Upper lobe of left lung (tissue), 6 donors: ENCODE measurements around the gene ADIPOQ. TPM values are rescaled to one million over a fixed set of nuclear protein-coding genes. Genes with fewer than 3 reads are reported as not detected.
"Not testable (repeated sequence)": the region's sequence is repeated elsewhere in the genome, so short reads cannot be mapped to it uniquely, and the experiment has no call there.

Experiments
- ATAC-seq, 2 donors: fragments of 200-7000 bp; cut with Tn5 transposase; one replicate each; pipeline ENCODE4 v1.9.1; 2022; ENCODE audit warnings: mild to moderate bottlenecking in 2 of 2, moderate library complexity in 2 of 2; ENCODE audit not compliant: low FRiP score in 2 of 2
- DNase-seq, 2 donors: peaks; one replicate each; pipeline ENCODE4 v3.0.0-alpha.2; 2019 to 2020
- H3K27ac ChIP-seq, 4 donors: fragments of 200-600 bp; sonication (generic); one replicate each; pipeline ENCODE4 v1.5.1; 2016 to 2019
- H3K27me3 ChIP-seq, 4 donors: fragments of 200-600 bp; sonication (generic); one replicate each; pipeline ENCODE4 v1.5.1; 2017 to 2019
- H3K36me3 ChIP-seq, 4 donors: fragments of 200-600 bp; sonication (generic); one replicate each; pipeline ENCODE4 v1.5.1; 2016 to 2019
- H3K4me1 ChIP-seq, 4 donors: fragments of 200-600 bp; sonication (generic); one replicate each; pipeline ENCODE4 v1.5.1; 2018 to 2019
- H3K4me3 ChIP-seq, 4 donors: fragments of 200-600 bp; sonication (generic); one replicate each; pipeline ENCODE4 v1.5.1; 2017 to 2019; ENCODE audit warnings: mild to moderate bottlenecking in 2 of 4, moderate library complexity in 1 of 4
- H3K9me3 ChIP-seq, 4 donors: fragments of 200-600 bp; sonication (generic); one replicate each; pipeline ENCODE4 v1.5.1; 2018 to 2019
- CTCF ChIP-seq, 6 experiments: fragments of 450-650 bp in 4 of 6; fragments of 200-600 bp in 2 of 6; sonication (generic) in 2 of 6; IDR thresholded peaks; one replicate each; pipeline ENCODE4 v1.5.1; 2016 to 2019; ENCODE audit warnings: antibody characterized with exemption in 6 of 6
- EP300 ChIP-seq, 4 donors: sonication (generic); formaldehyde crosslinking; IDR thresholded peaks; one replicate each; pipeline ENCODE4 v1.5.1; 2017; ENCODE audit warnings: antibody characterized with exemption in 4 of 4, control low read depth in 2 of 4
- POLR2A ChIP-seq, 4 donors: fragments of 450-650 bp; IDR thresholded peaks; one replicate each; pipeline ENCODE4 v1.5.1; 2016 to 2017; ENCODE audit warnings: antibody characterized with exemption in 4 of 4, mild to moderate bottlenecking in 2 of 4
- POLR2AphosphoS5 ChIP-seq, 2 donors: sonication (generic); formaldehyde crosslinking; IDR thresholded peaks; one replicate each; pipeline ENCODE4 v1.5.1; 2017; ENCODE audit warnings: antibody characterized with exemption in 2 of 2
- WGBS, 2 donors: methylation state at CpG; one replicate each; pipeline ENCODE4 v1.1.5; 2017 to 2018; 5-methylcytosine and 5-hydroxymethylcytosine counted together
- total RNA-seq, 6 donors: library from RNA; depleted of rRNA in 4 of 6; stranded (reverse); fragments of >200 nt in 4 of 6; gene quantifications; one replicate each; pipeline versions ENCODE4 v1.1.0 to v1.2.1, GENCODE V29; 2016 to 2021
- donor health status: DM: no; HTN: no; CAD: no; lungs with moderate emphysema.
- donor health status: DM: no; HTN: yes; CAD: no; lungs with severe emphysema.

ADIPOQ gene
- total RNA-seq, 6 donors from 2014 or later: 0.20 TPM; not detected in 5

- ATAC-seq (no peak), DNase-seq (no peak)
- Histone ChIP-seq H3K27me3 (no peaks in the 10 kb centered on the region), H3K27ac (no peak overlapping the region), H3K4me3 (no peak overlapping the region), H3K36me3 (no peaks in the 10 kb centered on the region), H3K4me1 (peaks cover 0 to 3% (median 1%) of the 10 kb centered on the region in 4 donors), H3K9me3 (no peaks in the 10 kb centered on the region)
- TF ChIP-seq POLR2AphosphoS5 (IDR thresholded peaks at IDR 0.05) (no peak), POLR2A (IDR thresholded peaks at IDR 0.05) (no peak), EP300 (IDR thresholded peaks at IDR 0.05) (no peak), CTCF (IDR thresholded peaks at IDR 0.05) (no peak)
These were observed 48.4 kb downstream of the ADIPOQ start for GRCh38 chr3:186890911-186891310.

- not testable (repeated sequence) for ATAC-seq, H3K27me3 ChIP-seq, H3K4me1 ChIP-seq, H3K36me3 ChIP-seq, DNase-seq, H3K4me3 ChIP-seq, H3K9me3 ChIP-seq, H3K27ac ChIP-seq
- 100% methylated on average over 1 of the region's 2 CpGs; no CpG with 5 or more reads in 1 of the 2 donors for WGBS, 2 donors
These were observed 50.6 kb downstream of the ADIPOQ start for GRCh38 chr3:186893071-186893470.

GRCh38 chr3:186895406-186895805, 52.9 kb downstream of the ADIPOQ start:
- no peak for ATAC-seq
- no peaks in the 10 kb centered on the region for H3K36me3 ChIP-seq
- peak in 1 of 2 donors; percentile 37 for DNase-seq
- H3K27ac ChIP-seq: no peak overlapping the region
- H3K27me3 ChIP-seq: no peaks in the 10 kb centered on the region
- 86 to 91% methylated on average over 5 of the region's 5 CpGs for WGBS, 2 donors
- no peak for TF ChIP-seq CTCF (IDR thresholded peaks at IDR 0.05)
- TF ChIP-seq POLR2AphosphoS5 (IDR thresholded peaks at IDR 0.05): no peak
- no peak for TF ChIP-seq EP300 (IDR thresholded peaks at IDR 0.05)
- TF ChIP-seq POLR2A (IDR thresholded peaks at IDR 0.05): no peak
- H3K4me3 ChIP-seq: no peak overlapping the region
- H3K9me3 ChIP-seq: no peaks in the 10 kb centered on the region
- no peaks in the 10 kb centered on the region for H3K4me1 ChIP-seq

- Histone ChIP-seq H3K27me3 (no peaks in the 10 kb centered on the region), H3K4me3 (no peak overlapping the region), H3K27ac (no peak overlapping the region), H3K9me3 (no peaks in the 10 kb centered on the region), H3K4me1 (no peaks in the 10 kb centered on the region), H3K36me3 (no peaks in the 10 kb centered on the region)
- TF ChIP-seq EP300 (IDR thresholded peaks at IDR 0.05) (no peak), POLR2AphosphoS5 (IDR thresholded peaks at IDR 0.05) (no peak), CTCF (IDR thresholded peaks at IDR 0.05) (no peak), POLR2A (IDR thresholded peaks at IDR 0.05) (no peak)
- ATAC-seq (no peak), DNase-seq (no peak)
- 85 to 87% methylated on average over 4 of the region's 4 CpGs for WGBS, 2 donors
These were observed 53.5 kb downstream of the ADIPOQ start for GRCh38 chr3:186896006-186896405.

GRCh38 chr3:186896875-186897274, 54.4 kb downstream of the ADIPOQ start:
- no peak for DNase-seq
- Histone ChIP-seq H3K4me1 (no peaks in the 10 kb centered on the region), H3K27ac (no peak overlapping the region), H3K9me3 (no peaks in the 10 kb centered on the region), H3K4me3 (no peak overlapping the region), H3K36me3 (no peaks in the 10 kb centered on the region), H3K27me3 (no peaks in the 10 kb centered on the region)
- ATAC-seq: peak in 1 of 2 donors; percentile 49
- TF ChIP-seq POLR2A (IDR thresholded peaks at IDR 0.05) (no peak), CTCF (IDR thresholded peaks at IDR 0.05) (no peak), EP300 (IDR thresholded peaks at IDR 0.05) (no peak), POLR2AphosphoS5 (IDR thresholded peaks at IDR 0.05) (no peak)
- WGBS, 2 donors: 75 to 78% methylated on average over 4 of the region's 4 CpGs
